Measurements from ENCODE around the gene NBPF1. TPM values are rescaled to one million over a fixed set of nuclear protein-coding genes. Genes with fewer than 3 reads are reported as not detected.
"Not testable (repeated sequence)": the region's sequence is repeated elsewhere in the genome, so short reads cannot be mapped to it uniquely, and the experiment has no call there.

Gene NBPF1
- total and polyA plus RNA-seq, 9 of the 15 experiments (the other 6 are each of a cell fraction or from before 2014, with no cell fraction given): 5.2 to 42.6 (median 24.1) TPM

DNA sequence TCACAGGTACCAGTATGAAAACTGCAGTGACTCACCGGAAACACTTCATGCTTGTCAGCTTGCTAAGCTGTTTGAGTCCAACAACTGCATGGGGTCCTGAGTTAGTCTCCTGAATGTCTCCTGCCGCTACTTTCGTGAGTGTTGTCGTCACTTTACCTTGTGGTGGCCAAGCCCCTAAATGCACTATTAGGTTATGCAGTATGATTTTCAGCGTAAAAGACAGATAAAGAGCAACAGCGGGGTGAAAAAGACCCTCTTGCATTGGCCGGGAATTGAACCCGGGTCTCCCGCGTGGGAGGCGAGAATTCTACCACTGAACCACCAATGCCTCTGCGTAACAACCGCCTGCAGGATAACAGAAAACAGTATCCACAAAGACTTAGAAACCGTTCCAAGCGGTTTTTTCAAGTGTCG, 67.7 kb downstream of the NBPF1 start (continued):
- peak in 1 of 2 experiments; percentile 56; a peak in 1 of 3 replicates for TF ChIP-seq CBX3 (IDR thresholded peaks at IDR 0.05; ENCODE audit: borderline replicate concordance in 1 of 2, low read length in 2 of 2)
- TF ChIP-seq, protein P1, sequence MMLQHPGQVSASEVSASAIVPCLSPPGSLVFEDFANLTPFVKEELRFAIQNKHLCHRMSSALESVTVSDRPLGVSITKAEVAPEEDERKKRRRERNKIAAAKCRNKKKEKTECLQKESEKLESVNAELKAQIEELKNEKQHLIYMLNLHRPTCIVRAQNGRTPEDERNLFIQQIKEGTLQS (IDR thresholded peaks at IDR 0.05): not testable (repeated sequence)
- TF ChIP-seq, protein P1 (CRISPR knock-in tag; conservative IDR thresholded peaks at IDR 0.05): peak; percentile 49; the same call in 1 of the 2 replicates
- 0 out of 2 replicates have a peak, but pooled peaks have one; percentile 13 for TF ChIP-seq PHF21A (IDR thresholded peaks at IDR 0.05; ENCODE audit: borderline replicate concordance, low read depth)
- peak; percentile 98 for TF ChIP-seq BRD9 (IDR thresholded peaks at IDR 0.05; ENCODE audit: low read depth, partially characterized antibody)
- peak; percentile 84 for TF ChIP-seq CXXC5 (CRISPR knock-in tag; IDR thresholded peaks at IDR 0.05)
- TF ChIP-seq MYNN (IDR thresholded peaks at IDR 0.05): 0 out of 2 replicates have a peak, but pooled peaks have one; percentile 37
- not testable (repeated sequence) for TF ChIP-seq MYNN (CRISPR knock-in tag; IDR thresholded peaks at IDR 0.05)
- TF ChIP-seq, protein P2, sequence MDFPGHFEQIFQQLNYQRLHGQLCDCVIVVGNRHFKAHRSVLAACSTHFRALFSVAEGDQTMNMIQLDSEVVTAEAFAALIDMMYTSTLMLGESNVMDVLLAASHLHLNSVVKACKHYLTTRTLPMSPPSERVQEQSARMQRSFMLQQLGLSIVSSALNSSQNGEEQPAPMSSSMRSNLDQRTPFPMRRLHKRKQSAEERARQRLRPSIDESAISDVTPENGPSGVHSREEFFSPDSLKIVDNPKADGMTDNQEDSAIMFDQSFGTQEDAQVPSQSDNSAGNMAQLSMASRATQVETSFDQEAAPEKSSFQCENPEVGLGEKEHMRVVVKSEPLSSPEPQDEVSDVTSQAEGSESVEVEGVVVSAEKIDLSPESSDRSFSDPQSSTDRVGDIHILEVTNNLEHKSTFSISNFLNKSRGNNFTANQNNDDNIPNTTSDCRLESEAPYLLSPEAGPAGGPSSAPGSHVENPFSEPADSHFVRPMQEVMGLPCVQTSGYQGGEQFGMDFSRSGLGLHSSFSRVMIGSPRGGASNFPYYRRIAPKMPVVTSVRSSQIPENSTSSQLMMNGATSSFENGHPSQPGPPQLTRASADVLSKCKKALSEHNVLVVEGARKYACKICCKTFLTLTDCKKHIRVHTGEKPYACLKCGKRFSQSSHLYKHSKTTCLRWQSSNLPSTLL (IDR thresholded peaks at IDR 0.05): peak; percentile 82
- TF ChIP-seq SP1 (CRISPR knock-in tag; IDR thresholded peaks at IDR 0.05): 0 out of 2 replicates have a peak, but pooled peaks have one; percentile 23
- peak in 1 of 2 experiments; percentile 92; a peak in 2 of 4 replicates for TF ChIP-seq TBL1XR1 (IDR thresholded peaks at IDR 0.05; ENCODE audit: low read length in 2 of 2)
- TF ChIP-seq, protein P3, sequence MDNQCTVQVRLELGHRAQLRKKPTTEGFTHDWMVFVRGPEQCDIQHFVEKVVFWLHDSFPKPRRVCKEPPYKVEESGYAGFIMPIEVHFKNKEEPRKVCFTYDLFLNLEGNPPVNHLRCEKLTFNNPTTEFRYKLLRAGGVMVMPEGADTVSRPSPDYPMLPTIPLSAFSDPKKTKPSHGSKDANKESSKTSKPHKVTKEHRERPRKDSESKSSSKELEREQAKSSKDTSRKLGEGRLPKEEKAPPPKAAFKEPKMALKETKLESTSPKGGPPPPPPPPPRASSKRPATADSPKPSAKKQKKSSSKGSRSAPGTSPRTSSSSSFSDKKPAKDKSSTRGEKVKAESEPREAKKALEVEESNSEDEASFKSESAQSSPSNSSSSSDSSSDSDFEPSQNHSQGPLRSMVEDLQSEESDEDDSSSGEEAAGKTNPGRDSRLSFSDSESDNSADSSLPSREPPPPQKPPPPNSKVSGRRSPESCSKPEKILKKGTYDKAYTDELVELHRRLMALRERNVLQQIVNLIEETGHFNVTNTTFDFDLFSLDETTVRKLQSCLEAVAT (IDR thresholded peaks at IDR 0.05): peak in 1 of 2 experiments; percentile 40; a peak in 1 of 4 replicates
- peak; percentile 100 for TF ChIP-seq POLR2H (tag; IDR thresholded peaks at IDR 0.05; ENCODE audit: low read depth)
- TF ChIP-seq GATAD2B (IDR thresholded peaks at IDR 0.05; ENCODE audit: borderline replicate concordance): peak; percentile 79; the same call in 1 of the 2 replicates
- TF ChIP-seq PHF20 (IDR thresholded peaks at IDR 0.05; ENCODE audit: partially characterized antibody): peak; percentile 60
- peak; percentile 58; the same call in 1 of the 2 replicates for TF ChIP-seq ESRRA (IDR thresholded peaks at IDR 0.05; ENCODE audit: borderline replicate concordance, low read depth)
- TF ChIP-seq, protein P4, sequence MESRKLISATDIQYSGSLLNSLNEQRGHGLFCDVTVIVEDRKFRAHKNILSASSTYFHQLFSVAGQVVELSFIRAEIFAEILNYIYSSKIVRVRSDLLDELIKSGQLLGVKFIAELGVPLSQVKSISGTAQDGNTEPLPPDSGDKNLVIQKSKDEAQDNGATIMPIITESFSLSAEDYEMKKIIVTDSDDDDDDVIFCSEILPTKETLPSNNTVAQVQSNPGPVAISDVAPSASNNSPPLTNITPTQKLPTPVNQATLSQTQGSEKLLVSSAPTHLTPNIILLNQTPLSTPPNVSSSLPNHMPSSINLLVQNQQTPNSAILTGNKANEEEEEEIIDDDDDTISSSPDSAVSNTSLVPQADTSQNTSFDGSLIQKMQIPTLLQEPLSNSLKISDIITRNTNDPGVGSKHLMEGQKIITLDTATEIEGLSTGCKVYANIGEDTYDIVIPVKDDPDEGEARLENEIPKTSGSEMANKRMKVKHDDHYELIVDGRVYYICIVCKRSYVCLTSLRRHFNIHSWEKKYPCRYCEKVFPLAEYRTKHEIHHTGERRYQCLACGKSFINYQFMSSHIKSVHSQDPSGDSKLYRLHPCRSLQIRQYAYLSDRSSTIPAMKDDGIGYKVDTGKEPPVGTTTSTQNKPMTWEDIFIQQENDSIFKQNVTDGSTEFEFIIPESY (CRISPR knock-in tag; IDR thresholded peaks at IDR 0.05): peak; percentile 87
- TF ChIP-seq, protein P5, sequence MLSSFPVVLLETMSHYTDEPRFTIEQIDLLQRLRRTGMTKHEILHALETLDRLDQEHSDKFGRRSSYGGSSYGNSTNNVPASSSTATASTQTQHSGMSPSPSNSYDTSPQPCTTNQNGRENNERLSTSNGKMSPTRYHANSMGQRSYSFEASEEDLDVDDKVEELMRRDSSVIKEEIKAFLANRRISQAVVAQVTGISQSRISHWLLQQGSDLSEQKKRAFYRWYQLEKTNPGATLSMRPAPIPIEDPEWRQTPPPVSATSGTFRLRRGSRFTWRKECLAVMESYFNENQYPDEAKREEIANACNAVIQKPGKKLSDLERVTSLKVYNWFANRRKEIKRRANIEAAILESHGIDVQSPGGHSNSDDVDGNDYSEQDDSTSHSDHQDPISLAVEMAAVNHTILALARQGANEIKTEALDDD (IDR thresholded peaks at IDR 0.05): peak; percentile 73
- peak; percentile 83 for TF ChIP-seq FOSL1 (tag; conservative IDR thresholded peaks at IDR 0.05)
- peak in 1 of 2 experiments; percentile 73 for TF ChIP-seq NCOA2 (IDR thresholded peaks at IDR 0.05; ENCODE audit: partially characterized antibody in 2 of 2)
- 0 out of 4 replicates have a peak, but pooled peaks of 1 of the 2 experiments have one; percentile 12 for TF ChIP-seq RCOR1 (IDR thresholded peaks at IDR 0.05; ENCODE audit: borderline replicate concordance in 1 of 2, low read depth in 2 of 2, low read length in 2 of 2)
- peak; percentile 13; the same call in 1 of the 2 replicates for TF ChIP-seq MBD2 (IDR thresholded peaks at IDR 0.05; ENCODE audit: borderline replicate concordance, low read depth)
